HepG2 (cell line): ENCODE results near the gene POTEF. TPM values are rescaled to one million over a fixed set of nuclear protein-coding genes. Genes with fewer than 3 reads are reported as not detected.
"Not testable (repeated sequence)": the region's sequence is repeated elsewhere in the genome, so short reads cannot be mapped to it uniquely, and the experiment has no call there.

Experiments used
- ATAC-seq: fragments of 200-7000 bp; cut with Tn5 transposase; 3 replicates; pipeline ENCODE4 v1.9.1; 2020; ENCODE audit warnings: mild to moderate bottlenecking, moderate library complexity
- BruUV-seq: library from RNA; stranded (reverse); fragments of 400-500 nt; replicated peaks from 2 replicates; lab custom pipeline; 2021; lab: Mats Ljungman, UMichigan
- CTCF ChIA-PET: fragments of 300-600 bp; formaldehyde crosslinking; extraction: SDS; loops from one replicate; lab custom pipeline; 2021; ENCODE audit warnings: low total read pairs, inconsistent platforms, low intra/inter-chr PET ratio; lab: Yijun Ruan, JAX
- POLR2A ChIA-PET: fragments of 350-600 bp; sonication (Branson Sonifier 250); formaldehyde crosslinking; loops from one replicate; lab custom pipeline; 2020; ENCODE audit warnings: antibody characterized with exemption, inconsistent platforms; lab: Yijun Ruan, JAX
- DNase-seq: peaks from one replicate; pipeline ENCODE4 v3.0.0-alpha.2; 2015; ENCODE audit warnings: low spot score
- FAIRE-seq: peaks from 3 replicates; lab custom pipeline; 2011; peaks lifted over from hg19 to GRCh38; lab: Jason Lieb, UNC
- H2AFZ ChIP-seq: one replicate; pipeline ENCODE4 v1.6.1; 2011; ENCODE audit warnings: low read length, inconsistent platforms
- H3K27ac ChIP-seq: fragments of 300-600 bp; 3 replicates; pipeline ENCODE4 v1.8.0; 2011; ENCODE audit warnings: mixed run types, mild to moderate bottlenecking, mixed read lengths, low read length, inconsistent platforms; ENCODE audit not compliant: insufficient read depth; ENCODE audit errors: extremely low read length
- H3K27me3 ChIP-seq, 2 experiments: fragments of 200-600 bp in 1 of 2; 2 replicates in 1 of 2; 3 replicates in 1 of 2; pipeline versions ENCODE4 v1.6.0 to v1.8.0; 2011; ENCODE audit warnings: low read length in 2 of 2, mild to moderate bottlenecking in 2 of 2, moderate library complexity in 2 of 2, inconsistent platforms in 1 of 2; ENCODE audit not compliant: insufficient read depth in 2 of 2, control insufficient read depth in 1 of 2
- H3K36me3 ChIP-seq, 2 experiments: fragments of 200-600 bp in 1 of 2; replicated peaks in 1 of 2; 2 replicates in 1 of 2; 3 replicates in 1 of 2; pipeline versions ENCODE4 v1.5.1 to v1.8.0; 2011; ENCODE audit warnings: low read length in 2 of 2, inconsistent platforms in 1 of 2; ENCODE audit not compliant: insufficient read depth in 2 of 2, control insufficient read depth in 1 of 2
- H3K4me1 ChIP-seq: 2 replicates; pipeline ENCODE4 v1.5.1; 2012; ENCODE audit warnings: low read length, inconsistent platforms; ENCODE audit not compliant: insufficient read depth
- H3K4me2 ChIP-seq: 2 replicates; pipeline ENCODE4 v1.6.0; 2011; ENCODE audit warnings: low read depth, low read length, inconsistent platforms
- H3K4me3 ChIP-seq, 3 experiments: fragments of 200-600 bp in 1 of 3; sonication (generic), shearing (Covaris generic) in 1 of 3; replicated peaks in 1 of 3; 2 replicates each; pipeline ENCODE4 v1.5.1; 2011 to 2016; ENCODE audit warnings: low read length in 3 of 3, inconsistent platforms in 2 of 3, low read depth in 2 of 3, mild to moderate bottlenecking in 2 of 3, control low read depth in 1 of 3, mixed read lengths in 1 of 3; ENCODE audit not compliant: insufficient read depth in 1 of 3
- H3K79me2 ChIP-seq: one replicate; pipeline ENCODE4 v1.6.1; 2011; ENCODE audit warnings: low read length, inconsistent platforms; ENCODE audit not compliant: insufficient read depth
- H3K9ac ChIP-seq: 2 replicates; pipeline ENCODE4 v1.6.0; 2011; ENCODE audit warnings: mild to moderate bottlenecking, low read depth, low read length, inconsistent platforms; ENCODE audit not compliant: insufficient read depth
- H3K9me3 ChIP-seq: 2 replicates; pipeline ENCODE4 v1.5.1; 2012; ENCODE audit warnings: mild to moderate bottlenecking, low read length
- H4K20me1 ChIP-seq: 2 replicates; pipeline ENCODE4 v1.6.0; 2011; ENCODE audit warnings: inconsistent platforms, mild to moderate bottlenecking, low read length, moderate library complexity; ENCODE audit not compliant: insufficient read depth
- AGO2 ChIP-seq: fragments of 200-400 bp; formaldehyde crosslinking; optimal IDR thresholded peaks from 2 replicates; pipeline ENCODE3; 2017; ENCODE audit warnings: mild to moderate bottlenecking, low read depth, low read length, moderate library complexity
- BRD4 ChIP-seq: sonication (generic); formaldehyde crosslinking; IDR thresholded peaks from 2 replicates; pipeline ENCODE4 v1.4.0; 2020; ENCODE audit warnings: missing genetic modification reagents
- CSRNP2 ChIP-seq: sonication (generic); formaldehyde crosslinking; conservative IDR thresholded peaks from 2 replicates; pipeline ENCODE4 v1.8.0; 2022; ENCODE audit warnings: low read depth, missing genetic modification reagents
- POLR2G ChIP-seq: fragments of 200-400 bp; formaldehyde crosslinking; IDR thresholded peaks from 2 replicates; pipeline ENCODE4 v1.6.1; 2018; ENCODE audit warnings: mild to moderate bottlenecking, low read depth, low read length, moderate library complexity
- SAP130 ChIP-seq: IDR thresholded peaks from 2 replicates; pipeline ENCODE4 v1.6.1; 2016; ENCODE audit warnings: low read depth
- ZC3H13 ChIP-seq: sonication (generic); formaldehyde crosslinking; IDR thresholded peaks from 2 replicates; pipeline ENCODE4 v1.8.1; 2023; ENCODE audit warnings: mild to moderate bottlenecking, missing genetic modification reagents, moderate library complexity
- ZNF234 ChIP-seq: sonication (generic); formaldehyde crosslinking; conservative IDR thresholded peaks from 2 replicates; pipeline ENCODE4 v1.5.1; 2020; ENCODE audit warnings: mild to moderate bottlenecking, missing genetic modification reagents
- ZNF703 ChIP-seq: sonication (generic); formaldehyde crosslinking; IDR thresholded peaks from 2 replicates; pipeline ENCODE4 v1.5.1; 2020; ENCODE audit warnings: missing genetic modification reagents, mild to moderate bottlenecking, moderate library complexity, borderline replicate concordance
- ZNF768 ChIP-seq: sonication (generic); formaldehyde crosslinking; IDR thresholded peaks from 2 replicates; pipeline ENCODE4 v1.4.0; 2020; ENCODE audit warnings: missing genetic modification reagents
- WGBS: methylation state at CpG from one replicate; pipeline ENCODE4 v1.1.6; 2017; ENCODE audit warnings: low lambda C conversion rate; 5-methylcytosine and 5-hydroxymethylcytosine counted together
- in situ Hi-C: cut with HindIII; loops from 2 replicates; pipeline ENCODE4 v1.10.0; 2017; ENCODE audit warnings: low pct_unique_long_range_greater_than_20kb; ENCODE audit not compliant: extremely low pct_ligation_motif_present
- intact Hi-C: fragments of 100-400 bp; cut with micrococcal nuclease; formaldehyde crosslinking; loops from one replicate; pipeline ENCODE4 v1.10.0; 2022; ENCODE audit not compliant: unreplicated experiment
- polyA plus RNA-seq, 8 experiments: library from polyadenylated mRNA; depleted of rRNA in 3 of 8; stranded (reverse) in 7 of 8; unstranded in 1 of 8; fragments of >200 nt; fragmentation: Illumina TruSeq in 4 of 8; extraction: Trizol in 4 of 8; gene quantifications; 2 replicates each; pipeline versions ENCODE4 v1.2.1 to v1.2.3, GENCODE V29; 2011 to 2016; ENCODE audit warnings: low read depth in 4 of 8, missing spikeins in 1 of 8, mixed read lengths in 1 of 8; ENCODE audit not compliant: insufficient read depth in 1 of 8
- total RNA-seq, 5 experiments: library from RNA; depleted of rRNA; stranded (reverse); fragments of >200 nt; fragmentation: Illumina TruSeq; extraction: Trizol; gene quantifications; 2 replicates each; pipeline ENCODE4 v1.2.3, GENCODE V29; 2016; ENCODE audit warnings: low read depth in 1 of 5
- TF ChIP-seq, protein P1 (sequence below): sonication (generic); formaldehyde crosslinking; IDR thresholded peaks from 2 replicates; pipeline ENCODE4 v1.4.0; 2020; ENCODE audit warnings: missing genetic modification reagents, mild to moderate bottlenecking, borderline replicate concordance

The POTEF gene
- total and polyA plus RNA-seq, 2 of the 13 experiments (the other 11 are each of a cell fraction or from before 2014, with no cell fraction given): 1.2 to 6.0 TPM

DNA sequence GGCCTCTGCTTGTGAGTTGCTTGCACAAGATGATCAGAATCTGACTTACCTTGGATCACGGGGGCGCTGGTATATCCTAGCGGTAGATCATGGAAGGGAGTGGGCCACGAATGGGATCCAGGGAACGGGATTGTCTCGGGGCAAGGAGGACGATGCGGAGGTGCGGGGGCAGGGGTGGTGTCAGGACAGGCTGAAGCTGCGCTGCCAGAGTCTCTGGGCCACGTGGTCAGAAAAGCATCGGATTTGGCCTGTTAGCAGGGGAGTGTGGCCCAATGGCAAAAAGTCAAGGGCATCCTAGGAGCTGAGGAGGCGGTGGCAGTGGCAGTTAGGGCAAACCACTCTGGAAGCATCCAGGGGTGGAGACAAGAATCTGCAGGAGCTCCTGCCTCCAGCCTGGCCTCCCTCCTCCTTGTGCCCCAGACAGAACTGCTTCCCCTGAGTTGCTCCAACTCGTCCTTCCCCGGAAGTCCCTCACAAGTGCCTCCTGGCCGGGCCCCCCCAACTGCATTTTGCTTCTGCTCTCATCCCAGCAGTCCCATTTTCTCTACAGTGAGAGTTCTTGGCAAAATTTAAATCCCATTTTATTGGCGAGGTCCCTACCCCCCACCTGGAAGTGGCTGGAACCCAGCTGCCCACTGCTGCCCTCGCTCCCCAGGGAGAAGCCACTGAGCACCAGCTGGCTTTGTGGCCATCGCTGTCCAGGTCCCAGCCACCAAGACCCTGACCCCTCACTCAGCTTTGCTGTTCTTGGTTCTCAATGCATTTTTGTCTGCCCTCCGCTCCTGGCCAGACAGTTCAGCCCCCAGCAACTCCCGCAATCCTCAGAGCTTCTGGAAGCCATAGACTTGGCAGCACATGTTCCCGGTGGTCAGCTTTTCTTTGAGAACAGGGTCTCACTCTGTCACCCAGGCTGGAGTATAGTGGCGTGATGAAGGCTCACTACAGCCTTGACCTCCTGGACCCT is 21.4 kb upstream of the POTEF start:
- Histone ChIP-seq H4K20me1 (no peaks in the 10 kb centered on the region), H3K4me2 (no peak overlapping the region), H3K27me3 (no peaks in the 10 kb centered on the region), H3K79me2 (no peaks in the 10 kb centered on the region), H2AFZ (no peak overlapping the region), H3K4me1 (no peaks in the 10 kb centered on the region), H3K4me3 (no peak overlapping the region), H3K27ac (no peak overlapping the region), H3K9ac (no peak overlapping the region), H3K36me3 (peaks cover 10 to 29% of the 10 kb centered on the region in 2 experiments; a peak in 4 of 5 replicates), H3K9me3 (no peaks in the 10 kb centered on the region)
- FAIRE-seq: no peak
- ChIA-PET POLR2A (no interaction called here), CTCF (no interaction called here)
- no TSS peak for BruUV-seq
- in situ Hi-C loops (loop anchor here (10.0 kb wide), 1 partner anchor 184 kb away; no protein-coding TSS in a partner anchor), intact Hi-C loops (no loop called here)
- no peak for ATAC-seq
- WGBS: 96% methylated on average over 23 of the region's 23 CpGs
- TF ChIP-seq ZNF768 (CRISPR knock-in tag): peak; percentile 4; the same call in 1 of the 2 replicates
- peak; percentile 56 for TF ChIP-seq POLR2G
- TF ChIP-seq ZC3H13 (CRISPR knock-in tag): peak; percentile 81; the same call in 1 of the 2 replicates
- TF ChIP-seq AGO2: peak; percentile 84
- no peak for TF ChIP-seq BRD4 (CRISPR knock-in tag)
- TF ChIP-seq ZNF703: no peak
- no peak for TF ChIP-seq CSRNP2 (CRISPR knock-in tag)
- TF ChIP-seq, protein P1, sequence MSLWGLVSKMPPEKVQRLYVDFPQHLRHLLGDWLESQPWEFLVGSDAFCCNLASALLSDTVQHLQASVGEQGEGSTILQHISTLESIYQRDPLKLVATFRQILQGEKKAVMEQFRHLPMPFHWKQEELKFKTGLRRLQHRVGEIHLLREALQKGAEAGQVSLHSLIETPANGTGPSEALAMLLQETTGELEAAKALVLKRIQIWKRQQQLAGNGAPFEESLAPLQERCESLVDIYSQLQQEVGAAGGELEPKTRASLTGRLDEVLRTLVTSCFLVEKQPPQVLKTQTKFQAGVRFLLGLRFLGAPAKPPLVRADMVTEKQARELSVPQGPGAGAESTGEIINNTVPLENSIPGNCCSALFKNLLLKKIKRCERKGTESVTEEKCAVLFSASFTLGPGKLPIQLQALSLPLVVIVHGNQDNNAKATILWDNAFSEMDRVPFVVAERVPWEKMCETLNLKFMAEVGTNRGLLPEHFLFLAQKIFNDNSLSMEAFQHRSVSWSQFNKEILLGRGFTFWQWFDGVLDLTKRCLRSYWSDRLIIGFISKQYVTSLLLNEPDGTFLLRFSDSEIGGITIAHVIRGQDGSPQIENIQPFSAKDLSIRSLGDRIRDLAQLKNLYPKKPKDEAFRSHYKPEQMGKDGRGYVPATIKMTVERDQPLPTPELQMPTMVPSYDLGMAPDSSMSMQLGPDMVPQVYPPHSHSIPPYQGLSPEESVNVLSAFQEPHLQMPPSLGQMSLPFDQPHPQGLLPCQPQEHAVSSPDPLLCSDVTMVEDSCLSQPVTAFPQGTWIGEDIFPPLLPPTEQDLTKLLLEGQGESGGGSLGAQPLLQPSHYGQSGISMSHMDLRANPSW: no peak
- TF ChIP-seq ZNF234 (CRISPR knock-in tag): no peak
- no peak for TF ChIP-seq SAP130
- DNase-seq: no peak

- H3K27ac ChIP-seq, POLR2A ChIA-PET, in situ Hi-C loops: not testable (repeated sequence)
Observed at GRCh38 chr2:130148515-130148914, 19.5 kb upstream of the POTEF start.

More at GRCh38 chr2:130148515-130148914, 19.5 kb upstream of the POTEF start:
- H3K4me3 ChIP-seq, H4K20me1 ChIP-seq, H3K79me2 ChIP-seq, H3K4me2 ChIP-seq, DNase-seq, CTCF ChIA-PET, ATAC-seq, FAIRE-seq, H3K9ac ChIP-seq, H3K27me3 ChIP-seq, H3K4me1 ChIP-seq, H2AFZ ChIP-seq, H3K9me3 ChIP-seq, intact Hi-C loops, BruUV-seq: not testable (repeated sequence)
- H3K36me3 ChIP-seq: peaks cover 5 to 15% of the 10 kb centered on the region in 2 experiments; a peak in 4 of 5 replicates
- WGBS: 36% methylated on average over 6 of the region's 6 CpGs
